ENCODE results near the gene SPATA24. TPM values are rescaled to one million over a fixed set of nuclear protein-coding genes. Genes with fewer than 3 reads are reported as not detected.

Gene SPATA24, protein sequence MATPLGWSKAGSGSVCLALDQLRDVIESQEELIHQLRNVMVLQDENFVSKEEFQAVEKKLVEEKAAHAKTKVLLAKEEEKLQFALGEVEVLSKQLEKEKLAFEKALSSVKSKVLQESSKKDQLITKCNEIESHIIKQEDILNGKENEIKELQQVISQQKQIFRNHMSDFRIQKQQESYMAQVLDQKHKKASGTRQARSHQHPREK
- 2.9 and 3.6 TPM in 2 replicates for total RNA-seq

DNA sequence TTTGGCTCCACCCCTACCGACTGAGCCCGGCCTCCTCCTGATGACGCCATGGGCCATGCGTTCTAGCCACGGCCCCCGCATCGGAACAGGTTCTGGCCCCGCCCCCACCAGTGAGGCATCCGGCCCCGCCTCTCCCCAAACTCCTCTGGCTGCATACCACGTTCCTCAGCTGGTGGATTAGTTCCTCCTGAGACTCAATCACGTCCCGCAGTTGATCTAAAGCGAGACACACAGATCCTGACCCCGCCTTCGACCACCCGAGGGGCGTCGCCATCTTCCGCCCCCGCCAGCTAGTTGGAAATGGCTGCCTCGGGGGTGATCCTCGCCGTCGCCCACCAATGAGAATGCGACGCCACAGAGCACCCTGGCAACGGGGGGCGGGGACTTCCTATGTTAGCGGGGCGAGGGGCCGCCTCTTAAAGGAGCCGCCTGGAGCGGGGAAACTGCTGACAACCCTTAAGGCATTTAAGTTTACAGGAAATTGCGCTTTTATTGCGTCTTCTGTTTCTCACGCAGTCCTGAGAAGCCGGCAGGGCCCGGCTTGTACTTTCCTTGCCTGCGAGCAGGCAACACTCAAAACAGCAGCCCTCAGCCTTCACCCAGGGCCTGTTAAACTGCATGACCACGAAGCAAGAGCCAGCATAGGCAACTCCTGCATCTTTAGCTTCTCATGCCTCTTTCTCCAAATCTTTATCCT lies at the start of gene SPATA24:
TSS of gene SPATA24 (minus strand) at position 303 of the 697 bp plus-strand sequence. CDS start at position 274, 29 bp downstream.
- Histone ChIP-seq H3K4me1 (ENCODE audit: insufficient read depth, low read length) (peaks cover 13% of the 10 kb centered on the region), H3K36me3 (ENCODE audit: insufficient read depth, low read length) (no peaks in the 10 kb centered on the region), H3K9me3 (ENCODE audit: low read depth, low read length) (no peaks in the 10 kb centered on the region), H3K4me3 (ENCODE audit: insufficient read depth, low read length) (peak within 1 kb of the TSS; percentile 77), H3K79me2 (ENCODE audit: insufficient read depth, low read length) (no peaks in the 10 kb centered on the region), H2AFZ (ENCODE audit: low read length) (peak within 1 kb of the TSS; percentile 97), H3K4me2 (ENCODE audit: insufficient read depth, low read length) (peak within 1 kb of the TSS; percentile 98), H4K20me1 (ENCODE audit: insufficient read depth, low read length) (no peaks in the 10 kb centered on the region), H3K27ac (ENCODE audit: low read depth, low read length) (peak within 1 kb of the TSS; percentile 91), H3K27me3 (ENCODE audit: insufficient read depth, low read length) (no peaks in the 10 kb centered on the region)
- DNase-seq (ENCODE audit: insufficient read length, low spot score, missing footprints) = peak; percentile 99
- TF ChIP-seq, protein P1, sequence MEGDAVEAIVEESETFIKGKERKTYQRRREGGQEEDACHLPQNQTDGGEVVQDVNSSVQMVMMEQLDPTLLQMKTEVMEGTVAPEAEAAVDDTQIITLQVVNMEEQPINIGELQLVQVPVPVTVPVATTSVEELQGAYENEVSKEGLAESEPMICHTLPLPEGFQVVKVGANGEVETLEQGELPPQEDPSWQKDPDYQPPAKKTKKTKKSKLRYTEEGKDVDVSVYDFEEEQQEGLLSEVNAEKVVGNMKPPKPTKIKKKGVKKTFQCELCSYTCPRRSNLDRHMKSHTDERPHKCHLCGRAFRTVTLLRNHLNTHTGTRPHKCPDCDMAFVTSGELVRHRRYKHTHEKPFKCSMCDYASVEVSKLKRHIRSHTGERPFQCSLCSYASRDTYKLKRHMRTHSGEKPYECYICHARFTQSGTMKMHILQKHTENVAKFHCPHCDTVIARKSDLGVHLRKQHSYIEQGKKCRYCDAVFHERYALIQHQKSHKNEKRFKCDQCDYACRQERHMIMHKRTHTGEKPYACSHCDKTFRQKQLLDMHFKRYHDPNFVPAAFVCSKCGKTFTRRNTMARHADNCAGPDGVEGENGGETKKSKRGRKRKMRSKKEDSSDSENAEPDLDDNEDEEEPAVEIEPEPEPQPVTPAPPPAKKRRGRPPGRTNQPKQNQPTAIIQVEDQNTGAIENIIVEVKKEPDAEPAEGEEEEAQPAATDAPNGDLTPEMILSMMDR (IDR thresholded peaks at IDR 0.05; ENCODE audit: extremely low read depth, low read depth, low read length) = no peak

DNA sequence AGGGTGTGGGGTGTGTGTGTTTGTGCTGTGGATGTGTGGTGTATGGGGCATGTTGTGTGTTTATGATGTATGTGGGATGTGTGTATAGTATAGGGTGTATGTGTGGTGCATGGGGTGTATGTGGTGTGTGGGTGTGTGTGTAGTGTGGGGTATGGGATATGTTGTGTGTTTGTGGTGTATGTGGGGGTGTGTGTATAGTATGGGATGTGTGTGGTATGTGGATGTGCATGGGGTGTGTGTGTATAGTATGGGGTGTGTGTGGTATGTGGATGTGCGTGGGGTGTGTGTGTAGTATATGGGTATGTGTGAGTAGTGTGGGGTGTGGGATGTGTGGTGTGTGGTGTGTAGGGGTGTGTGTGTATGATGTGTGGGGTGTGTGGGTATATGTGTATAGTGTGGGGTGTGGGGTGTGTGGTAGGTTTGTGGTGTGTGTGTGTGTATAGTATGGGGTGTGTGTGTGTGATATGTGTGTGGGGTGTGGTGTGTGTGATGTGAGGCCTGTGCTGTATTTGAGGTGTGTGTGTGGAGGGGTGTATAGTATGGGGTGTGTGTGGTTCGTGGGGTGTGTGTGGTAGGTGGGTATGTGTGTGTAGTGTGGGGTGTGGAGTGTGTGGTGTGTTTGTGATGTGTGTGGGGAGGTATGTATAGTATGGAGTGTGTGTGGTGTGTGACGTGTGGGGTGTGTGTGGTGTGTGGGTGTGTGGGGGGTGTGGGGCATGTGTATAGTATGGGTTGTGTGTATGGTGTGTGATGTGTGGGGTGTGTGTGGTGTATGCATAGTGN lies 48.2 kb upstream of the SPATA24 start:
- Histone ChIP-seq H3K79me2 (ENCODE audit: insufficient read depth, low read length) (no peaks in the 10 kb centered on the region), H3K4me1 (ENCODE audit: insufficient read depth, low read length) (peaks cover 6% of the 10 kb centered on the region), H3K4me3 (ENCODE audit: insufficient read depth, low read length) (no peak overlapping the region), H3K27me3 (ENCODE audit: insufficient read depth, low read length) (no peaks in the 10 kb centered on the region), H3K4me2 (ENCODE audit: insufficient read depth, low read length) (no peak overlapping the region), H4K20me1 (ENCODE audit: insufficient read depth, low read length) (no peaks in the 10 kb centered on the region), H3K9me3 (ENCODE audit: low read depth, low read length) (no peaks in the 10 kb centered on the region), H3K27ac (ENCODE audit: low read depth, low read length) (no peak overlapping the region), H2AFZ (ENCODE audit: low read length) (no peak overlapping the region), H3K36me3 (ENCODE audit: insufficient read depth, low read length) (no peaks in the 10 kb centered on the region)
- no peak for DNase-seq (ENCODE audit: insufficient read length, low spot score, missing footprints)
- TF ChIP-seq, protein P1 (IDR thresholded peaks at IDR 0.05; ENCODE audit: extremely low read depth, low read depth, low read length) = no peak

DNA sequence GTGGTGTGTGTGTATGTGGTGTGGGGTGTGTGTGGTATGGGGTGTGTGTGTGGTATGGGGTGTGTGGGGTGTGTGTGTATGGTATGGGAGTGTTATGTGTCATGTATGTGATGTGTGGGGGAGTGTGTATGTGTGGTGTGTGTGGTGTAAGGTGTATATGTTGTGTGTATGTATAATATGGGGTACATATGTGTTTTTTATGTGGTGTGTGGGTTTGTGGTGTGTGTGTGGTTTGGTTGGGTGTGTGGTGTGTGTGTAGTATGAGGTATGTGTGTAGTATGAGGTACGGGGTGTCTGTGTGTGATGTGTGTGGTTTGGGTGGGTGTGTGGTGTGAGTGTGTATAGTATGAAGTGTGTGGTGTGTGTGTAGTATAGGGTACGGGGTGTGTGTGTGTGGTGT lies 47.3 kb upstream of the SPATA24 start:
- peaks cover 9% of the 10 kb centered on the region for H3K4me1 ChIP-seq (ENCODE audit: insufficient read depth, low read length)
- no peak overlapping the region for H3K4me2 ChIP-seq (ENCODE audit: insufficient read depth, low read length)
- H4K20me1 ChIP-seq (ENCODE audit: insufficient read depth, low read length) = no peaks in the 10 kb centered on the region
- DNase-seq (ENCODE audit: insufficient read length, low spot score, missing footprints) = no peak
- H3K4me3 ChIP-seq (ENCODE audit: insufficient read depth, low read length) = no peak overlapping the region
- H3K27me3 ChIP-seq (ENCODE audit: insufficient read depth, low read length) = no peaks in the 10 kb centered on the region
- no peak overlapping the region for H3K27ac ChIP-seq (ENCODE audit: low read depth, low read length)
- H3K9me3 ChIP-seq (ENCODE audit: low read depth, low read length) = no peaks in the 10 kb centered on the region
- TF ChIP-seq, protein P1 (IDR thresholded peaks at IDR 0.05; ENCODE audit: extremely low read depth, low read depth, low read length) = no peak
- no peaks in the 10 kb centered on the region for H3K79me2 ChIP-seq (ENCODE audit: insufficient read depth, low read length)
- H3K36me3 ChIP-seq (ENCODE audit: insufficient read depth, low read length) = no peaks in the 10 kb centered on the region
- H2AFZ ChIP-seq (ENCODE audit: low read length) = no peak overlapping the region
